Gastrocnemius medialis (tissue), 4 donors: Measurements from ENCODE around the gene ZBTB20. TPM values are rescaled to one million over a fixed set of nuclear protein-coding genes. Genes with fewer than 3 reads are reported as not detected.

Source experiments
- ATAC-seq, 2 donors: fragments of 150-250 bp; one replicate each; pipeline ENCODE4 v1.9.1; 2016
- DNase-seq, 2 donors: peaks; one replicate each; pipeline ENCODE4 v3.0.0-alpha.2; 2019
- H3K27ac ChIP-seq, 4 donors: fragments of 200-600 bp; sonication (generic); 1 replicate in 1 of 4; 2 replicates in 3 of 4; pipeline ENCODE4 v1.5.1; 2016 to 2018; ENCODE audit warnings: mild to moderate bottlenecking in 2 of 4, moderate library complexity in 1 of 4
- H3K27me3 ChIP-seq, 3 donors: fragments of 200-600 bp; sonication (generic) in 2 of 3; 1 replicate in 1 of 3; 2 replicates in 2 of 3; pipeline versions ENCODE4 v1.5.1 to v1.6.0; 2016 to 2019; ENCODE audit warnings: mild to moderate bottlenecking in 1 of 3, moderate library complexity in 1 of 3
- H3K36me3 ChIP-seq, 2 donors: fragments of 200-600 bp; sonication (generic) in 1 of 2; one replicate each; pipeline ENCODE4 v1.5.1; 2017 to 2018
- H3K4me1 ChIP-seq, 2 donors: fragments of 200-600 bp; sonication (generic) in 1 of 2; one replicate each; pipeline ENCODE4 v1.5.1; 2016 to 2017; ENCODE audit warnings: mild to moderate bottlenecking in 2 of 2
- H3K4me3 ChIP-seq, 4 donors: fragments of 200-600 bp; sonication (generic) in 3 of 4; 1 replicate in 1 of 4; 2 replicates in 3 of 4; pipeline ENCODE4 v1.5.1; 2016 to 2019; ENCODE audit warnings: mild to moderate bottlenecking in 2 of 4
- H3K9me3 ChIP-seq, 3 donors: fragments of 200-600 bp; sonication (generic) in 2 of 3; 1 replicate in 1 of 3; 2 replicates in 2 of 3; pipeline ENCODE4 v1.5.1; 2016 to 2019
- CTCF ChIP-seq, 5 experiments: fragments of 450-650 bp in 3 of 5; fragments of 200-600 bp in 2 of 5; sonication (generic) in 2 of 5; IDR thresholded peaks in 4 of 5; conservative IDR thresholded peaks in 1 of 5; 1 replicate in 4 of 5; 2 replicates in 1 of 5; pipeline ENCODE4 v1.5.1; 2016 to 2019; ENCODE audit warnings: antibody characterized with exemption in 5 of 5, mild to moderate bottlenecking in 3 of 5, moderate library complexity in 3 of 5
- POLR2A ChIP-seq, 2 donors: fragments of 450-650 bp; IDR thresholded peaks; one replicate each; pipeline ENCODE4 v1.6.1; 2017; ENCODE audit warnings: antibody characterized with exemption in 2 of 2, mild to moderate bottlenecking in 2 of 2, moderate library complexity in 2 of 2
- in situ Hi-C, 4 donors: fragments of 200-750 bp; cut with MboI; loops; one replicate each; pipeline versions ENCODE4 v1.15.0 to v1.8.0; 2017; ENCODE audit warnings: low sequenced_read_pairs in 4 of 4
- intact Hi-C: fragments of 100-400 bp; cut with DNase I; formaldehyde crosslinking; loops from one replicate; pipeline ENCODE4 v1.15.1; 2023; ENCODE audit warnings: low total_unique reads
- total RNA-seq, 4 donors: library from RNA; depleted of rRNA; stranded (reverse); fragments of >200 nt; gene quantifications; one replicate each; pipeline versions ENCODE4 v1.1.0 to v1.2.3, GENCODE V29; 2016

Gene ZBTB20
- total RNA-seq, 4 donors from 2014 or later: 47.6 to 86.5 (median 69.0) TPM

DNA sequence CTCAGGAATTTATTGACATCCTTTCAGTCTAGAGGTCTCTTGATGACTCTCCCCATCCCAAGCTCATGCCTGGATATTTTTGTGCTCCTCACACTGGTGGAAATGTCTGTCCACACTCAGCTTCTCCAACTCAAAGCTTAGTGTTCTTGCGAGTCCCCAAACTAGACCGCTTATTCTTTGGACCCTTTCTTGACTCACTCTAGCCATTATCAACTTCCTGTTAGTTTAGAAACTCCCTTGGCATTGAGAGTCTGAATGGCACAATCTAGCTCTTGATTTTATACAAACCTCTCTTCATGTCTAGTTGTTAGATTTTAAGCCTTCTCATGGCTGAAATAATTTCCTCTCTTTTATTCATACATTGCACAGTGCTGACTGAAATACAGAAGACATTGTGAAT lies 833.7 kb downstream of the ZBTB20 start:
- ATAC-seq (no peak), DNase-seq (no peak)
- TF ChIP-seq CTCF (IDR thresholded peaks at IDR 0.05 in 4 of 5, conservative IDR thresholded peaks at IDR 0.05 in 1 of 5) (no peak), POLR2A (IDR thresholded peaks at IDR 0.05) (no peak)
- no peaks in the 10 kb centered on the region for H3K4me1 ChIP-seq
- no peaks in the 10 kb centered on the region for H3K27me3 ChIP-seq
- no peaks in the 10 kb centered on the region for H3K36me3 ChIP-seq
- H3K27ac ChIP-seq: no peak overlapping the region
- in situ Hi-C loops (no loop called here), intact Hi-C loops (no loop called here)
- H3K9me3 ChIP-seq: no peaks in the 10 kb centered on the region
- no peak overlapping the region for H3K4me3 ChIP-seq

DNA sequence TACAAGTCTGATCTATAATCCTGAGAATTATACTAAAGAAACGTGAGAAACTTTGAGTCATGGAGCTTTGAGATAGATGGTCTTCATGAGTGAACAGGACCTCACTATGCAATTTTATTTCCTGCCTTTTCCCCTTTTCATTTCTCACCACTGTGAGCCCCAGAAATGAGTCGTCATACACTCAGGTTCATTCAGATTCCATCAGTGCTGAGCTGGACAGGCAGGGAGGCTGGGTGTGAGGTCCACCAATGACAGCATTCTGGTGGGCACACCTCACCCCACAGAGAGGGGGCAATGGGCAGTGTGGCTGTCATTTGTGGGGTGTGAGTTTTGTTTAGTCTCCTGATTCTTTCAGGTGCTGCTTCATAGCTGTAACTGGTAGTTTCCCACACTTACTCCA lies 836.4 kb downstream of the ZBTB20 start:
- intact Hi-C loops (no loop called here), in situ Hi-C loops (no loop called here)
- Histone ChIP-seq H3K36me3 (no peaks in the 10 kb centered on the region), H3K4me3 (no peak overlapping the region), H3K27ac (no peak overlapping the region), H3K9me3 (no peaks in the 10 kb centered on the region), H3K4me1 (no peaks in the 10 kb centered on the region), H3K27me3 (no peaks in the 10 kb centered on the region)
- TF ChIP-seq POLR2A (IDR thresholded peaks at IDR 0.05) (no peak), CTCF (IDR thresholded peaks at IDR 0.05 in 4 of 5, conservative IDR thresholded peaks at IDR 0.05 in 1 of 5) (no peak)
- no peak for DNase-seq
- no peak for ATAC-seq

DNA sequence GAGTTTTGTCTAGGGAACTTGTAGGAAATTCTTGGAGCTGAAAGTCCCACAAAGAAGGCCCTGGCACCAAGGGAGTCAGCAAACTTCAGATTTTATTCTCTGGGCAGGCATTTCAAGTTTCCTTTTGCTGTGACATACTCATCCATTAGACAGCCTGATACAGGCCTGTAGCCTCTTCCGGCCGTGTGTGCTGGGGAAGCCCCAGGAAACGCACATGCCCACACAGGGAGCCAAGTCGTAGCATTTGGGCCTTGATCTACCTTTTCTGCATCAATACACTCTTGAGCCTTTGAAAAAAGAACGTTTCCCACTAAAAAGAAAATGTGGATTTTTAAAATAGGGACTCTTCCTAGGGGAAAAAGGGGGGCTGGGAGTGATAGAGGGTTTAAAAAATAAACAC lies 838.3 kb downstream of the ZBTB20 start:
- no peak overlapping the region for H3K27ac ChIP-seq

DNA sequence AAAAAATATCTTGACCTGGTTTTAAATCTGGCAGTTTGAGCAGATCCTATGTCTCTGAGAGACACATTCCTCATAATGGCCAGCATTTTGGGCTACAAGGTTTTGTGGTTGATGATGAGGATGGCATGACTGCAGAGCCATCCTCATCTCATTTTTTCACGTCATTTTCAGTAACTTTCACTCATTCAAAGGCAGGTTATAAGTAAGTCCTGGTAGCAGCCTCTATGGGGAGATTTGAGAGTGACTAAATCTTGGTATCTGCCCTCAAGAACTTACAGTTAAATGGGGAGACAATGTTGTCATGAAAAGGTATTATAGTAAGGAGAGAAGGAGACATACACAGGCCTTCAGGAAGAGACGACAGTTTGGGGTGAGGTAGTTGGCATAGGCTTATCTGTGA lies 838.7 kb downstream of the ZBTB20 start:
- no peak overlapping the region for H3K4me3 ChIP-seq
- no peak for TF ChIP-seq POLR2A (IDR thresholded peaks at IDR 0.05)
- TF ChIP-seq CTCF (IDR thresholded peaks at IDR 0.05 in 4 of 5, conservative IDR thresholded peaks at IDR 0.05 in 1 of 5): no peak
- no peak for DNase-seq
- H3K27me3 ChIP-seq: no peaks in the 10 kb centered on the region
- in situ Hi-C loops (no loop called here), intact Hi-C loops (no loop called here)
- no peak overlapping the region for H3K27ac ChIP-seq
- no peak for ATAC-seq
- no peaks in the 10 kb centered on the region for H3K4me1 ChIP-seq
- no peaks in the 10 kb centered on the region for H3K36me3 ChIP-seq
- no peaks in the 10 kb centered on the region for H3K9me3 ChIP-seq

More for the DNA sequence above, 838.3 kb downstream of the ZBTB20 start:
- Histone ChIP-seq H3K9me3 (no peaks in the 10 kb centered on the region), H3K4me3 (no peak overlapping the region), H3K36me3 (no peaks in the 10 kb centered on the region), H3K4me1 (no peaks in the 10 kb centered on the region), H3K27me3 (no peaks in the 10 kb centered on the region)
- intact Hi-C loops: no loop called here
- DNase-seq (no peak), ATAC-seq (no peak)
- in situ Hi-C loops: no loop called here
- TF ChIP-seq CTCF (IDR thresholded peaks at IDR 0.05 in 4 of 5, conservative IDR thresholded peaks at IDR 0.05 in 1 of 5) (no peak), POLR2A (IDR thresholded peaks at IDR 0.05) (no peak)

DNA sequence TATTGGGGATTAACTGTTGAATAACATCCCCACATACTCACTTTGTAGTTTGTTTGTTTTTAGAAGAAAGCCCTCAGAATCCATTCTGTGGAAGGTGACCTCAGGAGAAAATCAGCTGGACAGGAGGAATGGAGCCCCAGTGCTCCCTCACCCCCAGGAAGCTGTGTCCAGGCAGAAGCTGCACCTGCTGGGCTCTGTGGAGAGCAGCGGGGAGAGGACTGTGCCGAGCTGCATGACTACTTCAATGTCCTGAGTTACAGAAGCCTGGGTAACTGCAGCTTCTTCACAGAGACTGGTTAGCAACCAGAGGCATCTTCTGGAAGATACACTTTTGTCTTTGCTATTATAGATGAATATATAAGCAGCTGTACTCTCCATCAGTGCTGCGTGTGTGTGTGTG lies 839.3 kb downstream of the ZBTB20 start:
- H3K27me3 ChIP-seq: no peaks in the 10 kb centered on the region
- H3K4me3 ChIP-seq: no peak overlapping the region
- no peak overlapping the region for H3K27ac ChIP-seq
- TF ChIP-seq CTCF (IDR thresholded peaks at IDR 0.05 in 4 of 5, conservative IDR thresholded peaks at IDR 0.05 in 1 of 5) (no peak), POLR2A (IDR thresholded peaks at IDR 0.05) (no peak)
- intact Hi-C loops (no loop called here), in situ Hi-C loops (no loop called here)
- no peak for DNase-seq
- no peaks in the 10 kb centered on the region for H3K36me3 ChIP-seq
- H3K4me1 ChIP-seq: no peaks in the 10 kb centered on the region
- no peak for ATAC-seq
- no peaks in the 10 kb centered on the region for H3K9me3 ChIP-seq
